Pancreas (tissue), 10 donors: Measurements from ENCODE around the gene PARP8. TPM values are rescaled to one million over a fixed set of nuclear protein-coding genes. Genes with fewer than 3 reads are reported as not detected.

Experiments used
- ATAC-seq, 4 donors: fragments of 200-7000 bp; cut with Tn5 transposase; one replicate each; pipeline versions ENCODE4 v1.8.0 to v1.9.1; 2020; ENCODE audit warnings: mild to moderate bottlenecking in 4 of 4, moderate library complexity in 4 of 4
- DNase-seq, 6 donors: peaks; one replicate each; pipeline ENCODE4 v3.0.0-alpha.2; 2020
- FAIRE-seq: peaks from 2 replicates; lab custom pipeline; 2012; peaks lifted over from hg19 to GRCh38; lab: Jason Lieb, UNC
- H3K27ac ChIP-seq, 4 donors: fragments of 200-600 bp; sonication (generic); 1 replicate in 3 of 4; 2 replicates in 1 of 4; pipeline versions ENCODE4 v1.5.0 to v1.8.0; 2020
- H3K27me3 ChIP-seq, 4 donors: fragments of 200-600 bp; one replicate each; pipeline ENCODE4 v1.8.0; 2021
- H3K36me3 ChIP-seq, 3 donors: fragments of 200-600 bp; sonication (generic) in 1 of 3; one replicate each; pipeline versions ENCODE4 v1.5.0 to v1.8.0; 2020 to 2021
- H3K4me1 ChIP-seq, 3 donors: fragments of 200-600 bp; one replicate each; pipeline ENCODE4 v1.8.0; 2021
- H3K4me3 ChIP-seq, 4 donors: fragments of 200-600 bp; sonication (generic) in 2 of 4; one replicate each; pipeline versions ENCODE4 v1.5.0 to v1.8.0; 2020 to 2021
- H3K9me3 ChIP-seq, 4 donors: fragments of 200-600 bp; one replicate each; pipeline ENCODE4 v1.8.0; 2021
- WGBS, 2 donors: extraction: QIAGEN DNeasy Blood & Tissue Kit; methylation state at CpG; one replicate each; pipeline ENCODE4 v1.1.7; 2013; 5-methylcytosine and 5-hydroxymethylcytosine counted together
- intact Hi-C, 3 donors: fragments of 100-400 bp; cut with DNase I; formaldehyde crosslinking; loops; one replicate each; pipeline versions ENCODE4 v1.11.1 to v1.14.2; 2022
- polyA plus RNA-seq, 2 donors: library from polyadenylated mRNA; stranded (reverse); fragments of 200-250 nt; gene quantifications; one replicate each; pipeline ENCODE4 v1.2.3, GENCODE V29; 2013
- total RNA-seq, 6 donors: library from RNA; stranded (reverse); fragmentation: NEBNext Ultra II Directional in 4 of 6; extraction: Animal tissue kit (Norgen Biotek cat#: 25700) in 4 of 6; gene quantifications; one replicate each; pipeline versions ENCODE4 v1.2.1 to v1.2.4, GENCODE V29; 2021 to 2023
- TF ChIP-seq, protein P1 (sequence below), 4 donors: fragments of 200-600 bp; sonication (generic) in 3 of 4; IDR thresholded peaks; one replicate each; pipeline versions ENCODE4 v1.5.0 to v1.8.0; 2021; ENCODE audit warnings: antibody characterized with exemption in 4 of 4
- donor health status: healthy with polysubstance abuse.
- donor health status: DM: no; HTN: no; CAD: no; lungs with moderate emphysema.
- donor health status: DM: no; HTN: no; CAD: no.
- donor health status: control.
- donor health status: control.
- donor health status: Bipolar disorder and iron deficiency.
- donor health status: DM: yes; HTN: yes; CAD: no.
- donor health status: DM: no; HTN: no; CAD: no.
- donor health status: DM: no; HTN: no; CAD: no.
- donor health status: DM: yes; HTN: yes; CAD: no.

Gene PARP8
- total and polyA plus RNA-seq, 8 donors: 4.7 to 25.0 (median 13.4) TPM

DNA sequence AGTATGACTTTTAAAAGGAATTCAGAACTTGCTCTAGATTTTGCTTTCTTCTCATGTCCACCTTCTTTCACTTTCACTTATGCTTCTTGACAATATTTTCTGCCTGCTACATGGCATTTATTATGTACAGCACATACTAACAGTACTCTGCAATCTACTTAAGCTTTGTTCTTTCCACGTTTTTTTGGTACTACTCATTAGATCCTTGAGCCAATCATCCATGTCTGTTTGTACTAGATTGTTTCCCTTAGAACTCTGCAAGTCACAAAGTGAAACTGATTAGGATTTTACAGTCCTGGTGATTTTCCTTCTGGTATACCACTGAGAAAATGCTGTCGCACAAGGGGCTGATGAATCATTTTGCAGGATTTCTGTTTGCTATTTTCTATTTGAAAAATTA, 78.3 kb downstream of the PARP8 start:
- WGBS, 2 donors: 27 to 30% methylated on average over 2 of the region's 2 CpGs
- TF ChIP-seq, protein P1, sequence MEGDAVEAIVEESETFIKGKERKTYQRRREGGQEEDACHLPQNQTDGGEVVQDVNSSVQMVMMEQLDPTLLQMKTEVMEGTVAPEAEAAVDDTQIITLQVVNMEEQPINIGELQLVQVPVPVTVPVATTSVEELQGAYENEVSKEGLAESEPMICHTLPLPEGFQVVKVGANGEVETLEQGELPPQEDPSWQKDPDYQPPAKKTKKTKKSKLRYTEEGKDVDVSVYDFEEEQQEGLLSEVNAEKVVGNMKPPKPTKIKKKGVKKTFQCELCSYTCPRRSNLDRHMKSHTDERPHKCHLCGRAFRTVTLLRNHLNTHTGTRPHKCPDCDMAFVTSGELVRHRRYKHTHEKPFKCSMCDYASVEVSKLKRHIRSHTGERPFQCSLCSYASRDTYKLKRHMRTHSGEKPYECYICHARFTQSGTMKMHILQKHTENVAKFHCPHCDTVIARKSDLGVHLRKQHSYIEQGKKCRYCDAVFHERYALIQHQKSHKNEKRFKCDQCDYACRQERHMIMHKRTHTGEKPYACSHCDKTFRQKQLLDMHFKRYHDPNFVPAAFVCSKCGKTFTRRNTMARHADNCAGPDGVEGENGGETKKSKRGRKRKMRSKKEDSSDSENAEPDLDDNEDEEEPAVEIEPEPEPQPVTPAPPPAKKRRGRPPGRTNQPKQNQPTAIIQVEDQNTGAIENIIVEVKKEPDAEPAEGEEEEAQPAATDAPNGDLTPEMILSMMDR (IDR thresholded peaks at IDR 0.05): no peak
- ATAC-seq: peak in 3 of 4 donors; percentile 69 to 81 (median 80)
- Histone ChIP-seq H3K36me3 (no peaks in the 10 kb centered on the region), H3K4me3 (peak overlapping the region in 1 of 4 donors; percentile 1), H3K27me3 (no peaks in the 10 kb centered on the region), H3K9me3 (no peaks in the 10 kb centered on the region), H3K27ac (no peak overlapping the region), H3K4me1 (peaks cover 0 to 14% (median 13%) of the 10 kb centered on the region in 3 donors)
- peak; percentile 39 for FAIRE-seq
- no peak for DNase-seq
- intact Hi-C loops: no loop called here

DNA sequence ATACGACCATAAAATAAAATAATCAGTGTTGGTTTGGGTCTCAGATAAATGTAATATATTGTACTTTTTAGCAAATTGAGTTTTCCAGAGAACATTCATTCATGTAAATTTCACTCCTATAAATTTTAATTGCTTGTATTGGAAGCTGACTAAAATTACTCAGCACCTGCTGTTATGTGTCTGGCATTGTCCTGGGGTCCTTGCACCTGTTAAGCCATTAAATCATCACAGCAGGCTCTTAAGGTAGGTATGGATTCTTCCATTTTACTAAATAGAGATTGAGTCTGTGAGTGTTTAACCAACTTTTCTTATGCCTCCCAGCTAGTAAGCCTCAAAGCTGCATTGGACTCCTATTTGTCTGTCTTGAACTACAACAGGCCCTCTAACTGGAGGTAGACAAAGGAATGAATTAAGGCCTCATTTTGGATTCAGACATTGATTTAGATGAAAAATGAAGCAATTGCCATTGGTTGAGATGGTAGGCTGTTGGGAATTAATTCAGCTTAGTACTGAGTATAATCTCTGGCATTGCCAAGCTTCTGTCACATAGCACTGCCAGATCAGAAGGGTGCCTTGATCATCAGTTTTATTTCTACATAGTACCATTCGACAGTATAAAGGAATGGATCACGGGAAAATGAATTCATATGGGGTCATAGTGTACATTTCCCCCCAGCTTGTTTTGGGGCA, 78.9 kb downstream of the PARP8 start:
- FAIRE-seq (no peak), DNase-seq (no peak), ATAC-seq (peak in 3 of 4 donors; percentile 28 to 43 (median 39))
- no peaks in the 10 kb centered on the region for H3K27me3 ChIP-seq
- intact Hi-C loops: no loop called here
- WGBS, 2 donors: 80 to 90% methylated on average over 3 of the region's 3 CpGs
- H3K27ac ChIP-seq: no peak overlapping the region
- peaks cover 0 to 14% (median 13%) of the 10 kb centered on the region in 3 donors for H3K4me1 ChIP-seq
- H3K9me3 ChIP-seq: no peaks in the 10 kb centered on the region
- peak overlapping the region in 1 of 4 donors; percentile 1 for H3K4me3 ChIP-seq
- no peaks in the 10 kb centered on the region for H3K36me3 ChIP-seq
- TF ChIP-seq, protein P1 (IDR thresholded peaks at IDR 0.05): no peak

DNA sequence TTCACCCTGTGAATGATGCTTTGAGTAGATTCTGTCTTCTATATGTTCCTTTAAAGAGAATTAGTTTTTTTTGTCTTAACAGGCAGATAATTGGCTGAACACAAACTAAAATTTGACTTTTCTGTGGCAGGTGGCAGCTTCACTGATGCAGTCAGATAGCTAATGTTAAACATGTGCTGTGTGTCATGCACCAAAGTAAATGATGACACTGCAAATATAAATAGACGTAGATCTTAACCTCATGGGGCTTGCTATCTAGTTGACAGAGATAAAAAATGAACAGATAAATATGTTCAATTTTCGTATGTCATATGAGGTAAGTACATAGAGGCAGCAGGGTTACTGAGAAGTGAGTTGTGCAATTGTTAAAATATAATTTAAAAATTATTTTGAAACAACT, 82.7 kb downstream of the PARP8 start:
- Histone ChIP-seq H3K4me1 (peaks cover 0 to 14% (median 13%) of the 10 kb centered on the region in 3 donors), H3K9me3 (no peaks in the 10 kb centered on the region), H3K36me3 (no peaks in the 10 kb centered on the region), H3K27me3 (no peaks in the 10 kb centered on the region), H3K27ac (no peak overlapping the region), H3K4me3 (no peak overlapping the region)
- no peak for DNase-seq
- intact Hi-C loops: no loop called here
- ATAC-seq: no peak
- FAIRE-seq: no peak
- 34 to 35% methylated on average over 2 of the region's 2 CpGs for WGBS, 2 donors
- TF ChIP-seq, protein P1 (IDR thresholded peaks at IDR 0.05): no peak

DNA sequence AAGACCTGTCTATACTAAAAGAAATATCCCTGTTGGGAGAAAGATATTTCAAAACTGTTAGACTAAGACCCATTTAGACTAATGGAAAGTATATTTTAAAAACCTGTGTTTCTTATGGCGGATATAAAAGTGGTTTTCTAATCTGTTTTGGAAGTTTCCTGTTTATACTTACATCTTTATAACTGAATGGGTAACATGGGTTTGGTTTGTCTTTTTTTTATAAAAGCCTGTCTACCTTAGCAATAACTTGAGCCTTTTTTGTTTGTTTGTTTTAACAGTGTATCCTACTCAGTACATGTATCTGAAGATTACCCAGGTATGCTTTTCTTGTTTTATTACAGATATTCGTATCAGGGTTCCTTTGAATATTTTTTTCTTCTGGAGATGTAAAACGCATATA, 83.4 kb downstream of the PARP8 start:
- intact Hi-C loops: no loop called here
- H3K9me3 ChIP-seq: no peaks in the 10 kb centered on the region
- no peak overlapping the region for H3K4me3 ChIP-seq
- no peaks in the 10 kb centered on the region for H3K27me3 ChIP-seq
- H3K4me1 ChIP-seq: peaks cover 0 to 13% (median 11%) of the 10 kb centered on the region in 3 donors
- FAIRE-seq: no peak
- no peak for ATAC-seq
- DNase-seq: no peak
- no peak overlapping the region for H3K27ac ChIP-seq
- WGBS, 2 donors: 73 to 77% methylated on average over 3 of the region's 3 CpGs
- no peaks in the 10 kb centered on the region for H3K36me3 ChIP-seq
- TF ChIP-seq, protein P1 (IDR thresholded peaks at IDR 0.05): no peak

DNA sequence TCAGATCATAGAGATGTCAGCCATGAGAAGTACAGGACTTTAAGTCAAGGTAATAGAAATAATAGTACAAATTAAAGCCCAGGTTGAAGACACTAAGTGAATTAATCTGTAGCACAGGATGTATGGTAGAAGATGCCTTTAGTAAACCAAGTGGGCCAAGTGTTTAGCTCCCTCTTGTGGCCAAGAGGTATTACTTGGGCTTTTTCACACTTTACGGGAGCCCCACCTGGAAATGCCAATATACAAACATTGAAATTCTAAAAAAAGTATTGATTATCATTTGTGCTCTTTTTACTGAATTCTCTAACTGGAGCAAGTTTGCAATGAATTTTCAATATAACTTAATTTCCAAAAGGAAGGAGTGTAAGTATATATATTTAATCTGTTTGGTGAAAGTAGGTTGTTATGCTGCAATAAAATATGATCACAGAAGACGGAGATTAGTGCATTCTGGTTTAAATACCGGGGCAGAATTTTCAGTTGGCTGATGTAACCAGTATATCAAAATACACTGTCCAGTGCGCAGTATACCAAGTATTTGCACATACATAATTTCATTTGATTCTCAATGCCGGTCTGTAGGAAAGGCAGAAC, 84.7 kb downstream of the PARP8 start:
- intact Hi-C loops: no loop called here
- Histone ChIP-seq H3K27ac (no peak overlapping the region), H3K4me1 (peaks cover 0 to 5% (median 5%) of the 10 kb centered on the region in 3 donors), H3K4me3 (no peak overlapping the region), H3K9me3 (no peaks in the 10 kb centered on the region), H3K27me3 (no peaks in the 10 kb centered on the region), H3K36me3 (no peaks in the 10 kb centered on the region)
- TF ChIP-seq, protein P1 (IDR thresholded peaks at IDR 0.05): peak; percentile 30 to 76 (median 60)
- peak; percentile 61 for FAIRE-seq
- peak in 3 of 4 donors; percentile 81 to 92 (median 87) for ATAC-seq
- WGBS, 2 donors: 60 to 69% methylated on average over 5 of the region's 5 CpGs
- DNase-seq: no peak
